K562 (cell line): ENCODE measurements around the gene ROBO2. TPM values are rescaled to one million over a fixed set of nuclear protein-coding genes. Genes with fewer than 3 reads are reported as not detected.

Source experiments
- GABPB2 ChIP-seq: fragments of 250-450 bp; sonication (Bioruptor Pico); conservative IDR thresholded peaks from 2 replicates; pipeline ENCODE4 v1.5.1; 2021; ENCODE audit warnings: mild to moderate bottlenecking
- NR3C1 ChIP-seq: sonication (generic); formaldehyde crosslinking; IDR thresholded peaks from 2 replicates; pipeline ENCODE4 v1.8.1; 2022; ENCODE audit warnings: missing genetic modification reagents
- ZNF217 ChIP-seq: sonication (generic); formaldehyde crosslinking; IDR thresholded peaks from 2 replicates; pipeline ENCODE4 v1.8.0; 2022; ENCODE audit warnings: mild to moderate bottlenecking, missing genetic modification reagents
- ZNF436 ChIP-seq: fragments of 250-450, 450-650 bp; sonication (Bioruptor Pico); formaldehyde crosslinking; IDR thresholded peaks from 2 replicates; pipeline ENCODE4 v1.7.0; 2020; ENCODE audit warnings: mild to moderate bottlenecking
- ZZZ3 ChIP-seq: fragments of 450-650 bp; IDR thresholded peaks from 2 replicates; pipeline ENCODE4 v1.6.1; 2016; ENCODE audit warnings: antibody characterized with exemption, mild to moderate bottlenecking, moderate library complexity
- polyA plus RNA-seq, 8 experiments: library from polyadenylated mRNA; depleted of rRNA in 4 of 8; stranded (reverse) in 5 of 8; unstranded in 3 of 8; fragments of >200 nt; fragmentation: Nextera tagmentation in 2 of 8; fragmentation: Illumina TruSeq in 1 of 8; extraction: Ambion mirVana in 2 of 8; extraction: Trizol in 1 of 8; gene quantifications; 2 replicates each; pipeline versions ENCODE4 v1.2.1 to v1.2.3, GENCODE V29; 2011 to 2014; ENCODE audit warnings: inconsistent platforms in 1 of 8, missing spikeins in 1 of 8
- total RNA-seq, 7 experiments: library from RNA; depleted of rRNA in 6 of 7; stranded (reverse); fragments of >200 nt in 6 of 7; fragmentation: Illumina TruSeq in 2 of 7; extraction: Trizol in 2 of 7; gene quantifications; 2 replicates each; pipeline versions ENCODE4 v1.2.1 to v1.2.3, GENCODE V29; 2011 to 2021; ENCODE audit warnings: low replicate concordance in 1 of 7
- TF ChIP-seq, protein P1 (sequence below): sonication (generic); formaldehyde crosslinking; IDR thresholded peaks from 2 replicates; pipeline ENCODE4 v1.8.1; 2023; ENCODE audit warnings: missing genetic modification reagents, mild to moderate bottlenecking, borderline replicate concordance
- TF ChIP-seq, protein P2 (sequence below), 2 experiments: fragments of 450-650 bp; IDR thresholded peaks; 2 replicates each; pipeline ENCODE4 v1.6.1; 2016
- TF ChIP-seq, protein P3 (sequence below): fragments of 450-650 bp; IDR thresholded peaks from 2 replicates; pipeline ENCODE4 v1.6.1; 2016
- TF ChIP-seq, protein P4 (sequence below): fragments of 250-450 bp; sonication (Bioruptor Pico); IDR thresholded peaks from 2 replicates; pipeline ENCODE4 v1.4.0; 2020

ROBO2 gene
- total and polyA plus RNA-seq, 9 of the 15 experiments (the other 6 are each of a cell fraction or from before 2014, with no cell fraction given) = 0.84 to 3.0 (median 1.7) TPM

DNA sequence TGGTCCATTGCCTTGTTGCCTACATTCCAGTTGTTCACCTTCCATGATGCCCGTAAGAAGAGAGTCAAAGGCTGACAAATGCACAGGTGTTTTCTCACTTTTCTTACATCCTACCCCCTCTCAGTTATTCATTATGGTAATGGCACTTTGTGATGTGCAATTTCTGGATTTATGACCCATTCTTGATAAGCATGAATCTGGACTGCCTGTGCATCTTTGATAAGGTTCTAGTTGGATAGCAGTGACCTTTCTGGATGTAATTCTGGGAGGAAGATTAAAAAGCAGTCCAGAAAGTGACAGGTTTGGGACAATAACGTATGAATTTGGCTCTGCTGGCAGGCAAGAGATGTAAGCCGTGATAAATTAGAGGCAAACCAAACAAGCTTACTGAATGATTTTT lies 101.5 kb downstream of the ROBO2 start (continued):
- TF ChIP-seq, protein P1, sequence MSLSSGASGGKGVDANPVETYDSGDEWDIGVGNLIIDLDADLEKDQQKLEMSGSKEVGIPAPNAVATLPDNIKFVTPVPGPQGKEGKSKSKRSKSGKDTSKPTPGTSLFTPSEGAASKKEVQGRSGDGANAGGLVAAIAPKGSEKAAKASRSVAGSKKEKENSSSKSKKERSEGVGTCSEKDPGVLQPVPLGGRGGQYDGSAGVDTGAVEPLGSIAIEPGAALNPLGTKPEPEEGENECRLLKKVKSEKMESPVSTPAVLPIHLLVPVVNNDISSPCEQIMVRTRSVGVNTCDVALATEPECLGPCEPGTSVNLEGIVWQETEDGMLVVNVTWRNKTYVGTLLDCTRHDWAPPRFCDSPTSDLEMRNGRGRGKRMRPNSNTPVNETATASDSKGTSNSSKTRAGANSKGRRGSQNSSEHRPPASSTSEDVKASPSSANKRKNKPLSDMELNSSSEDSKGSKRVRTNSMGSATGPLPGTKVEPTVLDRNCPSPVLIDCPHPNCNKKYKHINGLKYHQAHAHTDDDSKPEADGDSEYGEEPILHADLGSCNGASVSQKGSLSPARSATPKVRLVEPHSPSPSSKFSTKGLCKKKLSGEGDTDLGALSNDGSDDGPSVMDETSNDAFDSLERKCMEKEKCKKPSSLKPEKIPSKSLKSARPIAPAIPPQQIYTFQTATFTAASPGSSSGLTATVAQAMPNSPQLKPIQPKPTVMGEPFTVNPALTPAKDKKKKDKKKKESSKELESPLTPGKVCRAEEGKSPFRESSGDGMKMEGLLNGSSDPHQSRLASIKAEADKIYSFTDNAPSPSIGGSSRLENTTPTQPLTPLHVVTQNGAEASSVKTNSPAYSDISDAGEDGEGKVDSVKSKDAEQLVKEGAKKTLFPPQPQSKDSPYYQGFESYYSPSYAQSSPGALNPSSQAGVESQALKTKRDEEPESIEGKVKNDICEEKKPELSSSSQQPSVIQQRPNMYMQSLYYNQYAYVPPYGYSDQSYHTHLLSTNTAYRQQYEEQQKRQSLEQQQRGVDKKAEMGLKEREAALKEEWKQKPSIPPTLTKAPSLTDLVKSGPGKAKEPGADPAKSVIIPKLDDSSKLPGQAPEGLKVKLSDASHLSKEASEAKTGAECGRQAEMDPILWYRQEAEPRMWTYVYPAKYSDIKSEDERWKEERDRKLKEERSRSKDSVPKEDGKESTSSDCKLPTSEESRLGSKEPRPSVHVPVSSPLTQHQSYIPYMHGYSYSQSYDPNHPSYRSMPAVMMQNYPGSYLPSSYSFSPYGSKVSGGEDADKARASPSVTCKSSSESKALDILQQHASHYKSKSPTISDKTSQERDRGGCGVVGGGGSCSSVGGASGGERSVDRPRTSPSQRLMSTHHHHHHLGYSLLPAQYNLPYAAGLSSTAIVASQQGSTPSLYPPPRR (CRISPR knock-in tag) = no peak
- TF ChIP-seq ZNF436 (CRISPR knock-in tag) (no peak), GABPB2 (no peak), ZNF217 (CRISPR knock-in tag) (no peak), ZZZ3 (no peak), NR3C1 (no peak)
- TF ChIP-seq, protein P2, sequence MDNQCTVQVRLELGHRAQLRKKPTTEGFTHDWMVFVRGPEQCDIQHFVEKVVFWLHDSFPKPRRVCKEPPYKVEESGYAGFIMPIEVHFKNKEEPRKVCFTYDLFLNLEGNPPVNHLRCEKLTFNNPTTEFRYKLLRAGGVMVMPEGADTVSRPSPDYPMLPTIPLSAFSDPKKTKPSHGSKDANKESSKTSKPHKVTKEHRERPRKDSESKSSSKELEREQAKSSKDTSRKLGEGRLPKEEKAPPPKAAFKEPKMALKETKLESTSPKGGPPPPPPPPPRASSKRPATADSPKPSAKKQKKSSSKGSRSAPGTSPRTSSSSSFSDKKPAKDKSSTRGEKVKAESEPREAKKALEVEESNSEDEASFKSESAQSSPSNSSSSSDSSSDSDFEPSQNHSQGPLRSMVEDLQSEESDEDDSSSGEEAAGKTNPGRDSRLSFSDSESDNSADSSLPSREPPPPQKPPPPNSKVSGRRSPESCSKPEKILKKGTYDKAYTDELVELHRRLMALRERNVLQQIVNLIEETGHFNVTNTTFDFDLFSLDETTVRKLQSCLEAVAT (IDR thresholded peaks at IDR 0.05) = no peak
- TF ChIP-seq, protein P3, sequence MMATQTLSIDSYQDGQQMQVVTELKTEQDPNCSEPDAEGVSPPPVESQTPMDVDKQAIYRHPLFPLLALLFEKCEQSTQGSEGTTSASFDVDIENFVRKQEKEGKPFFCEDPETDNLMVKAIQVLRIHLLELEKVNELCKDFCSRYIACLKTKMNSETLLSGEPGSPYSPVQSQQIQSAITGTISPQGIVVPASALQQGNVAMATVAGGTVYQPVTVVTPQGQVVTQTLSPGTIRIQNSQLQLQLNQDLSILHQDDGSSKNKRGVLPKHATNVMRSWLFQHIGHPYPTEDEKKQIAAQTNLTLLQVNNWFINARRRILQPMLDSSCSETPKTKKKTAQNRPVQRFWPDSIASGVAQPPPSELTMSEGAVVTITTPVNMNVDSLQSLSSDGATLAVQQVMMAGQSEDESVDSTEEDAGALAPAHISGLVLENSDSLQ = no peak
- TF ChIP-seq, protein P4, sequence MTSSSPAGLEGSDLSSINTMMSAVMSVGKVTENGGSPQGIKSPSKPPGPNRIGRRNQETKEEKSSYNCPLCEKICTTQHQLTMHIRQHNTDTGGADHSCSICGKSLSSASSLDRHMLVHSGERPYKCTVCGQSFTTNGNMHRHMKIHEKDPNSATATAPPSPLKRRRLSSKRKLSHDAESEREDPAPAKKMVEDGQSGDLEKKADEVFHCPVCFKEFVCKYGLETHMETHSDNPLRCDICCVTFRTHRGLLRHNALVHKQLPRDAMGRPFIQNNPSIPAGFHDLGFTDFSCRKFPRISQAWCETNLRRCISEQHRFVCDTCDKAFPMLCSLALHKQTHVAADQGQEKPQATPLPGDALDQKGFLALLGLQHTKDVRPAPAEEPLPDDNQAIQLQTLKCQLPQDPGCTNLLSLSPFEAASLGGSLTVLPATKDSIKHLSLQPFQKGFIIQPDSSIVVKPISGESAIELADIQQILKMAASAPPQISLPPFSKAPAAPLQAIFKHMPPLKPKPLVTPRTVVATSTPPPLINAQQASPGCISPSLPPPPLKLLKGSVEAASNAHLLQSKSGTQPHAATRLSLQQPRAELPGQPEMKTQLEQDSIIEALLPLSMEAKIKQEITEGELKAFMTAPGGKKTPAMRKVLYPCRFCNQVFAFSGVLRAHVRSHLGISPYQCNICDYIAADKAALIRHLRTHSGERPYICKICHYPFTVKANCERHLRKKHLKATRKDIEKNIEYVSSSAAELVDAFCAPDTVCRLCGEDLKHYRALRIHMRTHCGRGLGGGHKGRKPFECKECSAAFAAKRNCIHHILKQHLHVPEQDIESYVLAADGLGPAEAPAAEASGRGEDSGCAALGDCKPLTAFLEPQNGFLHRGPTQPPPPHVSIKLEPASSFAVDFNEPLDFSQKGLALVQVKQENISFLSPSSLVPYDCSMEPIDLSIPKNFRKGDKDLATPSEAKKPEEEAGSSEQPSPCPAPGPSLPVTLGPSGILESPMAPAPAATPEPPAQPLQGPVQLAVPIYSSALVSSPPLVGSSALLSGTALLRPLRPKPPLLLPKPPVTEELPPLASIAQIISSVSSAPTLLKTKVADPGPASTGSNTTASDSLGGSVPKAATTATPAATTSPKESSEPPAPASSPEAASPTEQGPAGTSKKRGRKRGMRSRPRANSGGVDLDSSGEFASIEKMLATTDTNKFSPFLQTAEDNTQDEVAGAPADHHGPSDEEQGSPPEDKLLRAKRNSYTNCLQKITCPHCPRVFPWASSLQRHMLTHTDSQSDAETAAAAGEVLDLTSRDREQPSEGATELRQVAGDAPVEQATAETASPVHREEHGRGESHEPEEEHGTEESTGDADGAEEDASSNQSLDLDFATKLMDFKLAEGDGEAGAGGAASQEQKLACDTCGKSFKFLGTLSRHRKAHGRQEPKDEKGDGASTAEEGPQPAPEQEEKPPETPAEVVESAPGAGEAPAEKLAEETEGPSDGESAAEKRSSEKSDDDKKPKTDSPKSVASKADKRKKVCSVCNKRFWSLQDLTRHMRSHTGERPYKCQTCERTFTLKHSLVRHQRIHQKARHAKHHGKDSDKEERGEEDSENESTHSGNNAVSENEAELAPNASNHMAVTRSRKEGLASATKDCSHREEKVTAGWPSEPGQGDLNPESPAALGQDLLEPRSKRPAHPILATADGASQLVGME (CRISPR knock-in tag) = no peak
- TF ChIP-seq, all 486 proteins: peak for 8
